ENCODE measurements around the gene SLC22A7. TPM values are rescaled to one million over a fixed set of nuclear protein-coding genes. Genes with fewer than 3 reads are reported as not detected.
A peak's percentile ranks its signal among the peaks of the same experiment; 100 is the strongest.

The SLC22A7 gene
- total and polyA plus RNA-seq, 2 donors from 2014 or later = 2.0 to 34.8 TPM

DNA sequence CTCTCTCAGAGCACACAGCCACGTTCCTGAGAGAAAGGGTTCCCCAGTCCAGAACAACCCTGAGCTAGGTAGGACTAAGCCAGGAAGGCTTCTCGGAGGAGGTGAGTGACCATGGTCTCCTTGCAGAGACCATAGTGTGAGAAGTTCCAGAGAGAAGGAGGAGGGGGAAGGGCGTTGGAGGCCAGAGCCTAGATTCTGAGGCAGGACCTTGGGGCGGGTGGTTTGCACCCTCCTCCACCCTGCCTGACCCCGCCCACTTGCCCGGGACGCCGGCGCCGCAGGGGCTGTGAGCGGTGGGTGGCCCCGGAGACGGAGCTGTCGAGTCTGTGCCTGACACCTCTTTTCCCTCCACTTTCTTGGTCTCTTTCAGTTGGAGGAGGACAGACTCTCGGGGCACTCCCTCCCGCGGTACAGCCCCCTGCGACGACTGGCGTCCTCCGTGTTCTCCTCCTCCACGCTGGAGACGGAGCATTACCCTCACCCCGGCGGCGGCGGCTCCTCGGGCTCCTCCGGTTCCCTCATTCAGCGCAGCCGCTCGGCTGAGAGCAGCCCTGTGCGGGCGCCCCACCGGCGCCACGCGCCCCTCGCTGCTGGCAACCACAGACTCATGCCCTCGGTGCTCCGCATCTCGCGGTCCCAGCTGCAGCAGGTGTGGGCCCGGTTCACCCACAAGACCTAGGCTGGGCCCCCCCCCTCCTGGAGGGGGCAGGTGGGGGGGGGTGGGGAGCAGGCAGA, 28.6 kb upstream of the SLC22A7 start:
- Histone ChIP-seq H3K9ac (ENCODE audit: low read length in 3 of 3) (no peak overlapping the region), H3K27me3 (ENCODE audit: control insufficient read depth, insufficient read depth, low read length) (no peaks in the 10 kb centered on the region), H3K27ac (ENCODE audit: low read depth in 2 of 2, low read length in 2 of 2) (peak overlapping the region; percentile 57 to 77), H3K36me3 (ENCODE audit: control insufficient read depth in 2 of 3, insufficient read depth in 3 of 3, low read length in 3 of 3) (no peaks in the 10 kb centered on the region), H3K9me3 (ENCODE audit: control insufficient read depth in 2 of 3, insufficient read depth in 1 of 3, low read length in 3 of 3) (no peaks in the 10 kb centered on the region), H3K4me1 (ENCODE audit: control insufficient read depth in 2 of 3, insufficient read depth in 2 of 3, low read depth in 1 of 3, low read length in 3 of 3) (peaks cover 6 to 29% (median 28%) of the 10 kb centered on the region in 3 donors), H3K4me3 (ENCODE audit: low read length in 3 of 3) (peak overlapping the region in 2 of 3 donors; percentile 10 to 50)
- DNase-seq = peak in 4 of 5 donors; percentile 46 to 80 (median 55)
- intact Hi-C loops (cut with DNase I) = loop anchor here (10.0 kb wide), 1 partner anchor 65 kb away; no protein-coding TSS in a partner anchor
- no peak for FAIRE-seq
- TF ChIP-seq, protein P1, sequence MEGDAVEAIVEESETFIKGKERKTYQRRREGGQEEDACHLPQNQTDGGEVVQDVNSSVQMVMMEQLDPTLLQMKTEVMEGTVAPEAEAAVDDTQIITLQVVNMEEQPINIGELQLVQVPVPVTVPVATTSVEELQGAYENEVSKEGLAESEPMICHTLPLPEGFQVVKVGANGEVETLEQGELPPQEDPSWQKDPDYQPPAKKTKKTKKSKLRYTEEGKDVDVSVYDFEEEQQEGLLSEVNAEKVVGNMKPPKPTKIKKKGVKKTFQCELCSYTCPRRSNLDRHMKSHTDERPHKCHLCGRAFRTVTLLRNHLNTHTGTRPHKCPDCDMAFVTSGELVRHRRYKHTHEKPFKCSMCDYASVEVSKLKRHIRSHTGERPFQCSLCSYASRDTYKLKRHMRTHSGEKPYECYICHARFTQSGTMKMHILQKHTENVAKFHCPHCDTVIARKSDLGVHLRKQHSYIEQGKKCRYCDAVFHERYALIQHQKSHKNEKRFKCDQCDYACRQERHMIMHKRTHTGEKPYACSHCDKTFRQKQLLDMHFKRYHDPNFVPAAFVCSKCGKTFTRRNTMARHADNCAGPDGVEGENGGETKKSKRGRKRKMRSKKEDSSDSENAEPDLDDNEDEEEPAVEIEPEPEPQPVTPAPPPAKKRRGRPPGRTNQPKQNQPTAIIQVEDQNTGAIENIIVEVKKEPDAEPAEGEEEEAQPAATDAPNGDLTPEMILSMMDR (IDR thresholded peaks at IDR 0.05; ENCODE audit: borderline replicate concordance, extremely low read depth, insufficient read depth) = no peak

DNA sequence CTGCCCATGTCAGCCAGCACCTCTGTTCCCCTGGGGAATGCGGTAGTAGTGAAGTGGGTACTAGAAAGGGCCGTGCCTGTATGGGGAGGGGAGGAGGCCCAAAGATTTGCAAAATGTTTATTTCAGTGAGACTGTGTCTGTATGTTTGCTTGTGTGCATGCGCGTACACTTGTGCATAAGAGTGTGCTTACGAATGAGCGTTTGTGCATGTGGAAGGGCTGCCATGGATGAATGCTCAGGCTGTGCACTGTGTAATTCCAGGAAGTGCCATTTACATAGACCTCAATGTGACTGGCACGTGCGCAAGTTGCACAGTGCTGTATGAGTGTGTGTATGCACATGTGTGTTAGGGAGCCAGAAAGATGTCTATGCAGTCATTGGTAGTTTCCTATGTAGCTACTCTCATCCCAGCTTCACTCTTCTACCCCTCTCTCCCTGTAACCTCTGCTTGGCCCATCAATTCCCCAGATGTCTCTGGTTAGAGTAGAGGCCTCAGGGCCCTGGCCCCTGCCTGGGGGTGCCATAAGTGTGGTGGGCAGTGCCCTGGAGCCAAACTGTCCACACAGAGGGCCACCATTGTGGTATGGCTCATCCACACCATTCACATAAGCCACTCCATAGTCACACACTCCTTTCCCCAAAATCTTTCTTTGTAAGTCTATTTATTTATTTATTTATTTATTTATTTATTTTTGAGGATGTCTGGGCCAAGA, 26.8 kb upstream of the SLC22A7 start:
- intact Hi-C loops (cut with DNase I) = no loop called here
- TF ChIP-seq, protein P1 (IDR thresholded peaks at IDR 0.05; ENCODE audit: borderline replicate concordance, extremely low read depth, insufficient read depth) = no peak
- Histone ChIP-seq H3K36me3 (ENCODE audit: control insufficient read depth in 2 of 3, insufficient read depth in 3 of 3, low read length in 3 of 3) (no peaks in the 10 kb centered on the region), H3K27me3 (ENCODE audit: control insufficient read depth, insufficient read depth, low read length) (no peaks in the 10 kb centered on the region), H3K4me1 (ENCODE audit: control insufficient read depth in 2 of 3, insufficient read depth in 2 of 3, low read depth in 1 of 3, low read length in 3 of 3) (peaks cover 6 to 33% (median 32%) of the 10 kb centered on the region in 3 donors), H3K9me3 (ENCODE audit: control insufficient read depth in 2 of 3, insufficient read depth in 1 of 3, low read length in 3 of 3) (no peaks in the 10 kb centered on the region), H3K9ac (ENCODE audit: low read length in 3 of 3) (no peak overlapping the region), H3K27ac (ENCODE audit: low read depth in 2 of 2, low read length in 2 of 2) (peak overlapping the region; percentile 51 to 71), H3K4me3 (ENCODE audit: low read length in 3 of 3) (peak overlapping the region in 1 of 3 donors; percentile 35)
- FAIRE-seq = no peak
- DNase-seq = peak in 1 of 5 donors; percentile 49

DNA sequence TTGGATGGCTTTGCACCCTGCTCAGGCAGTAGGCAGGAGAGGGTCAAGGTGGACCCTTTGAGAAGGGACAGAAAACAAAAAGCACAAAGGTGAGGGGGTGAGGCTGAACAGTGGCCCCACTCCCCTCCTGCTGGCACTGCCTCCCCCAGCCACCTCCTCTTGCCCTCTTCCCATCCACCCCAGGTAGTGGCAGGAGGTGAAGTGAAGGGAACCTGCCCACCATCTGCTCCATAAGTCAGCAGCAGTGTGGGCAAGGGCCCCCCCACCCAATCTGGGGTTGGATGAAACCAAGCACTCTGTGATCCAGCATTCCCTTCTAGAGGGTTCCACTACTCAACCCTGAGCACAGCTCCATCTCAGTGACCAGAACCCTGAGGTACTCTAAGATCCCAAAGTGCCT, 26.1 kb upstream of the SLC22A7 start:
- DNase-seq (no peak), FAIRE-seq (no peak)
- Histone ChIP-seq H3K27ac (ENCODE audit: low read depth in 2 of 2, low read length in 2 of 2) (peak overlapping the region in 1 of 2 donors; percentile 3), H3K27me3 (ENCODE audit: control insufficient read depth, insufficient read depth, low read length) (peaks cover 2% of the 10 kb centered on the region), H3K4me3 (ENCODE audit: low read length in 3 of 3) (no peak overlapping the region), H3K4me1 (ENCODE audit: control insufficient read depth in 2 of 3, insufficient read depth in 2 of 3, low read depth in 1 of 3, low read length in 3 of 3) (peaks cover 6 to 37% (median 33%) of the 10 kb centered on the region in 3 donors), H3K9me3 (ENCODE audit: control insufficient read depth in 2 of 3, insufficient read depth in 1 of 3, low read length in 3 of 3) (no peaks in the 10 kb centered on the region), H3K9ac (ENCODE audit: low read length in 3 of 3) (no peak overlapping the region), H3K36me3 (ENCODE audit: control insufficient read depth in 2 of 3, insufficient read depth in 3 of 3, low read length in 3 of 3) (no peaks in the 10 kb centered on the region)
- intact Hi-C loops (cut with DNase I) = no loop called here
- TF ChIP-seq, protein P1 (IDR thresholded peaks at IDR 0.05; ENCODE audit: borderline replicate concordance, extremely low read depth, insufficient read depth) = no peak
